ENCODE results near the gene ZNF789.

The ZNF789 gene

DNA sequence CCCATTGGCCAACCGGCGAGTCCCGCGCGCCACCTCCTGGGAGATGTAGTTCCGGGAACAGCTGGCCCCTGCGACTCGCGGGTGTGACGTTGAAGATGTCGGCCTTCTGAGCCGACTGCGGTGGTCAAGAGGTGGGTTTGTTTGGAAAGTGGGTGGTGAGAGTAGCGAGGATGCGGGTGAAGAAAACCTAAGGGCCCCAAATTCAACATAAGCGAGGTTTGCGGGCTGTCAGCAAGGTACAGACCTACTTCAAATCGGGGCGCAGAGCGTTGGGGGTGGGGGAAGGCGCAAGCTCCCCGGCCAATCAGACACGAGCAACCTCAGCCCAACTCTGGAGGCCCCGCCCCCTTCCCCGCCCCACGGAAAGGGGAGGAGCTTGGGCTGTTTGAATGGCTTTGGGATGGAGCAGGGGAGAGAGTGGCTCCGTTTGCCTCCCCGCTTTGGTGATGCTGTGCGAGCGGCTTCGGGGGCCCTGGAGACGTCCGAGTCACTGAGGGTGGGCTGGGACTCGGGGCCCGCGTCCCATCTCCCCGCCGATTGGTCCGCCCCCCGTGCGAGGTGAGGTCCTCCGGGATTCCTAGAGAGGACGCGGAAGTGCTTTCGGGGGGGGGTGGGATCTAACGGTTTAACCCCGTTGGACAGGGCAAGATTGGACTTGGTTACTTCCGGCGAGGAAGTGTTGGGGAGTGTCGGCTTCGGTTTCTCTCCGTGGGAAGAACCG, 32.1 kb downstream of the ZNF789 start, which contains the start of gene ZKSCAN5:
ZKSCAN5 (plus strand) TSS at position 60 of the 721 bp plus-strand sequence. CDS start 1,383 bp downstream, outside the sequence.
- peak; percentile 91 to 94 for DNase-seq (ENCODE audit: low read depth in 2 of 2)

DNA sequence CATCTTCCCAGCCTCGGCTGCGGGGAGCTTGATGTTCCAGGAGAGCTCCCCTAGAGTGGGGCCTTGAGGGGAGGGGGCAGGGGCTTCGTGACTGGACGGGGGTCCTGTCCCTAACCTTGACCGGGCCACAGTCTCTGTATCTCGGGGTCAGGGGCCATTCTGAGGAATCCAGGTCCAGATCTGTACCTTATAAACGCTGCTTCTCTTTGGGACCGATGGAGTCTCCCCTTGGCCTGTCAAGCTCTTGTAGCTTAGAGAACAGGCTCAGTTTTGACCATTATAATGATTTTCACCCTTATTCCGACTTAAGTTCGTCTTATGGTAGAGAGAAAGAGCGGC, 32.6 kb downstream of the ZNF789 start:
- no peak for DNase-seq (ENCODE audit: low read depth in 2 of 2)

DNA sequence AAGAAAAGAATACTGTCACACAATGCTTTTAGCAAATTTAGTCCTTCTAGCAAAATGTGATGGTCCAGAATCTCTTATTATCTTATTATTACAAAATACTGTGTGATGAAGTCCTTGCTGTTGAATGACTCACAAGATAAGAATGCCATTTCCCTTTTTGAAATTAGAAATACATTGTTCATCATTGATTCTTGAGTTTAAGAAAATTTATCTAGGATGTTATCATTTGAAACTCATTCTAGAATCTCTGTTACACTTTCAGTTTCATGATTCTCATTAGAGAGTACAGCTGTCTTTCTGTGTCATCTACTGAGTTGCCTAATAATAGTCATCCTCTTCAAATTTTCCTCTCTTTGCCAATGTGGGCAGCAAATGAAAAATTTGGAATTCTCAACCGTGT, 41.4 kb downstream of the ZNF789 start:
- no peak for DNase-seq (ENCODE audit: low read depth in 2 of 2)

DNA sequence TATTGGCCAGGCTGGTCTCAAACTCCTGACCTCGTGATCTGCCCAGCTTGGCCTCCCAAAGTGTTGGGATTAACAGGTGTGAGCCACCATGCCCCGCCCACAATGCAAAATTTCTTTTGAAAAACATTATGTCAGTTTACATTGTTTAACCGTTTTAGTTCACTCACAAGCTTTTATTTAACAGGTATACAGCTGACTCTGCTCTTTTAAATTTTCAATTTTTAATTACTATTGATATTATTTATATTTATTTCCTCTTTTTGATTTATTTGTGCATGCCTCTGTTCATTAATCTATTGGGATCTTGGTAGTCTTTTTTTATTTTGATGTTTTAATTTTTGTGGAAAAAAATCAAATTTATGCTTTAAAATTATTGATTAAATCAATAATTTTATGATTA, 48.7 kb downstream of the ZNF789 start:
- DNase-seq (ENCODE audit: low read depth in 2 of 2), result no peak

DNA sequence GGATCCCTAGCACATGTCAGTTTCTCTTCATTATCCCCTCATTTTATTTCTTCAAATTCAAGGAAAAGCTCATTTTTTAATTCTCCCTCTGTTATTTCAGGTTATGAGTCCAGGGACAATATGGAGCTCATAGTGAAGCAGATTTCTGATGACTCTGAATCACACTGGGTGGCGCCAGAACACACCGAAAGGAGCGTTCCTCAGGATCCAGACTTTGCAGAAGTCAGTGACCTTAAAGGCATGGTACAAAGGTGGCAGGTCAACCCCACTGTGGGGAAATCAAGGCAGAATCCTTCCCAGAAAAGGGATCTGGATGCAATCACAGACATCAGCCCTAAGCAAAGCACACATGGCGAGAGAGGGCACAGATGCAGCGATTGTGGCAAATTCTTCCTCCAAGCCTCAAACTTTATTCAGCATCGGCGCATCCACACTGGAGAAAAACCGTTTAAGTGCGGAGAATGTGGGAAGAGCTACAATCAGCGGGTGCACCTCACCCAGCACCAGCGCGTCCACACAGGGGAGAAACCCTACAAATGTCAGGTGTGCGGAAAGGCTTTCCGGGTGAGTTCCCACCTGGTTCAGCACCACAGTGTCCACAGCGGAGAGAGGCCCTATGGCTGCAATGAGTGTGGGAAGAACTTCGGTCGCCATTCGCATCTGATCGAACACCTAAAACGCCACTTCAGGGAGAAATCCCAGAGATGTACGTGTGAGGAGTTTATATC, 53.2 kb downstream of the ZNF789 start:
- no peak for DNase-seq (ENCODE audit: low read depth in 2 of 2)

- DNase-seq (ENCODE audit: low read depth in 2 of 2), result no peak
Measured at GRCh38 chr7:99531354-99531765, 58.7 kb downstream of the ZNF789 start.

GRCh38 chr7:99535667-99536066, 63.0 kb downstream of the ZNF789 start:
- DNase-seq (ENCODE audit: low read depth in 2 of 2), result no peak
